Type B pancreatic cell (in vitro differentiated cells): ENCODE measurements around the gene HEBP1. TPM values are rescaled to one million over a fixed set of nuclear protein-coding genes. Genes with fewer than 3 reads are reported as not detected.

Experiments
- DNase-seq: peaks from one replicate; pipeline ENCODE4 v3.0.0; 2021; ENCODE audit warnings: mixed read lengths; ENCODE audit not compliant: unreplicated experiment; ENCODE audit errors: extremely low spot score
- H3K27ac Mint-ChIP-seq: 2 replicates; pipeline ENCODE4 v1.8.0; 2021; ENCODE audit warnings: mild to moderate bottlenecking, mixed read lengths
- H3K27me3 Mint-ChIP-seq: 2 replicates; pipeline ENCODE4 v1.8.0; 2021; ENCODE audit warnings: mixed read lengths
- H3K36me3 Mint-ChIP-seq: 2 replicates; pipeline ENCODE4 v1.8.0; 2021; ENCODE audit warnings: mixed read lengths
- H3K4me1 Mint-ChIP-seq: one replicate; pipeline ENCODE4 v1.8.0; 2021; ENCODE audit warnings: mixed read lengths; ENCODE audit not compliant: unreplicated experiment
- H3K4me3 Mint-ChIP-seq: 2 replicates; pipeline ENCODE4 v1.8.0; 2021; ENCODE audit warnings: mild to moderate bottlenecking, mixed read lengths
- H3K9me3 Mint-ChIP-seq: 2 replicates; pipeline ENCODE4 v1.8.0; 2021; ENCODE audit warnings: mixed read lengths
- CTCF ChIP-seq: fragments of 200-600 bp; sonication (generic); conservative IDR thresholded peaks from 2 replicates; pipeline ENCODE4 v1.5.0; 2021; ENCODE audit warnings: antibody characterized with exemption, mild to moderate bottlenecking
- total RNA-seq: library from RNA; stranded (reverse); gene quantifications from 2 replicates; pipeline ENCODE4 v1.2.1, GENCODE V29; 2021; ENCODE audit warnings: low replicate concordance

The HEBP1 gene
- total RNA-seq, 1 donor from 2014 or later: 66.4 TPM

GRCh38 chr12:12938541-12938940 lies 61.5 kb downstream of the HEBP1 start:
- no peak overlapping the region for H3K4me3 Mint-ChIP-seq
- no peaks in the 10 kb centered on the region for H3K27me3 Mint-ChIP-seq
- no peaks in the 10 kb centered on the region for H3K9me3 Mint-ChIP-seq
- H3K36me3 Mint-ChIP-seq: peaks cover 11% of the 10 kb centered on the region
- no peaks in the 10 kb centered on the region for H3K4me1 Mint-ChIP-seq
- DNase-seq: no peak
- no peak overlapping the region for H3K27ac Mint-ChIP-seq
- TF ChIP-seq CTCF: no peak

GRCh38 chr12:12936983-12937491 lies 63.0 kb downstream of the HEBP1 start:
- Mint-ChIP-seq H3K4me1 (no peaks in the 10 kb centered on the region), H3K27me3 (no peaks in the 10 kb centered on the region), H3K27ac (no peak overlapping the region), H3K4me3 (no peak overlapping the region), H3K9me3 (no peaks in the 10 kb centered on the region), H3K36me3 (peaks cover 11% of the 10 kb centered on the region)
- no peak for DNase-seq
- no peak for TF ChIP-seq CTCF

- no peaks in the 10 kb centered on the region for H3K27me3 Mint-ChIP-seq
Measured at GRCh38 chr12:12934556-12934955, 65.5 kb downstream of the HEBP1 start.

GRCh38 chr12:12933742-12934141 lies 66.3 kb downstream of the HEBP1 start:
- H3K27me3 Mint-ChIP-seq: no peaks in the 10 kb centered on the region
- peak overlapping the region; percentile 32 for H3K27ac Mint-ChIP-seq
- H3K4me1 Mint-ChIP-seq: no peaks in the 10 kb centered on the region
- no peak for DNase-seq
- H3K36me3 Mint-ChIP-seq: peaks cover 25% of the 10 kb centered on the region
- H3K9me3 Mint-ChIP-seq: no peaks in the 10 kb centered on the region
- no peak for TF ChIP-seq CTCF
- no peak overlapping the region for H3K4me3 Mint-ChIP-seq

More at GRCh38 chr12:12934556-12934955, 65.5 kb downstream of the HEBP1 start:
- Mint-ChIP-seq H3K4me1 (no peaks in the 10 kb centered on the region), H3K4me3 (no peak overlapping the region), H3K9me3 (no peaks in the 10 kb centered on the region), H3K36me3 (peaks cover 25% of the 10 kb centered on the region), H3K27ac (no peak overlapping the region)
- TF ChIP-seq CTCF: no peak
- DNase-seq: no peak

GRCh38 chr12:12930633-12931219 lies 69.3 kb downstream of the HEBP1 start:
- H3K9me3 Mint-ChIP-seq: no peaks in the 10 kb centered on the region
- peaks cover 25% of the 10 kb centered on the region for H3K36me3 Mint-ChIP-seq
- no peak for DNase-seq
- TF ChIP-seq CTCF: no peak
- H3K4me1 Mint-ChIP-seq: no peaks in the 10 kb centered on the region
- peaks cover 4% of the 10 kb centered on the region for H3K27me3 Mint-ChIP-seq
- H3K27ac Mint-ChIP-seq: no peak overlapping the region
- no peak overlapping the region for H3K4me3 Mint-ChIP-seq
